NB4 (cell line): ENCODE results near the gene KIF6.

Experiments used
- DNase-seq: peaks from one replicate; pipeline ENCODE4 v3.0.0; 2010; ENCODE audit warnings: low read depth
- H3K4me3 ChIP-seq: one replicate; pipeline ENCODE4 v1.5.1; 2011; ENCODE audit warnings: mild to moderate bottlenecking, low read depth, low read length, moderate library complexity
- MAX ChIP-seq: IDR thresholded peaks from 2 replicates; pipeline ENCODE4 v1.6.1; 2011; ENCODE audit warnings: low read depth, low read length
- MYC ChIP-seq: IDR thresholded peaks from 2 replicates; pipeline ENCODE4 v1.6.1; 2011; ENCODE audit warnings: low read depth, low read length
- POLR2A ChIP-seq: IDR thresholded peaks from 2 replicates; pipeline ENCODE4 v1.6.1; 2011; ENCODE audit warnings: mild to moderate bottlenecking; ENCODE audit not compliant: insufficient read length; ENCODE audit errors: extremely low read depth
- TF ChIP-seq, protein P1 (sequence below): IDR thresholded peaks from one replicate; pipeline ENCODE4 v1.5.1; 2012; ENCODE audit warnings: low read depth, low read length

The KIF6 gene

GRCh38 chr6:39453241-39453640, 272.0 kb downstream of the KIF6 start:
- TF ChIP-seq POLR2A (no peak), MAX (no peak), MYC (no peak)
- TF ChIP-seq, protein P1, sequence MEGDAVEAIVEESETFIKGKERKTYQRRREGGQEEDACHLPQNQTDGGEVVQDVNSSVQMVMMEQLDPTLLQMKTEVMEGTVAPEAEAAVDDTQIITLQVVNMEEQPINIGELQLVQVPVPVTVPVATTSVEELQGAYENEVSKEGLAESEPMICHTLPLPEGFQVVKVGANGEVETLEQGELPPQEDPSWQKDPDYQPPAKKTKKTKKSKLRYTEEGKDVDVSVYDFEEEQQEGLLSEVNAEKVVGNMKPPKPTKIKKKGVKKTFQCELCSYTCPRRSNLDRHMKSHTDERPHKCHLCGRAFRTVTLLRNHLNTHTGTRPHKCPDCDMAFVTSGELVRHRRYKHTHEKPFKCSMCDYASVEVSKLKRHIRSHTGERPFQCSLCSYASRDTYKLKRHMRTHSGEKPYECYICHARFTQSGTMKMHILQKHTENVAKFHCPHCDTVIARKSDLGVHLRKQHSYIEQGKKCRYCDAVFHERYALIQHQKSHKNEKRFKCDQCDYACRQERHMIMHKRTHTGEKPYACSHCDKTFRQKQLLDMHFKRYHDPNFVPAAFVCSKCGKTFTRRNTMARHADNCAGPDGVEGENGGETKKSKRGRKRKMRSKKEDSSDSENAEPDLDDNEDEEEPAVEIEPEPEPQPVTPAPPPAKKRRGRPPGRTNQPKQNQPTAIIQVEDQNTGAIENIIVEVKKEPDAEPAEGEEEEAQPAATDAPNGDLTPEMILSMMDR: no peak
- no peak for DNase-seq
- H3K4me3 ChIP-seq: no peak overlapping the region

- TF ChIP-seq MYC (no peak), MAX (no peak), POLR2A (no peak)
- TF ChIP-seq, protein P1: no peak
- no peak overlapping the region for H3K4me3 ChIP-seq
- DNase-seq: no peak
Measured at GRCh38 chr6:39452306-39453145, 272.7 kb downstream of the KIF6 start.

DNA sequence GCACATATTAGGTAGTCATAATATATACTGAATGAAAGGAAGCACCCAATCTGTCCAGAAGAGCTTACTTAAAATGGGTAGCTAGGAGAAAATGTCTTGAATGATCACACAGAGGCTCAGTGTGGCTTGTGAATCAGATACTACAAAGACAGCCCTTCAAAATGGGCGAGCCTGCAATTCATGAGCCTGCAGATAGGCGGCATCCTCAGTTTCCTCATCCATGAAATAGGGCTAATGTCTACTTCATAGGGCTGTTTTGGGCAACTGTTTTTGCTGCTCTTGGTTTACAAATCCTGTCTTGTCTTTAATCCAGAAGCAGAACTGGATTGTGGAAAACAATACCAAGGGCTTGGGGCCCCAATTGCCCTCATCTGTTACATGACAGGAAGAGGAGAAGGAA, 273.4 kb downstream of the KIF6 start:
- DNase-seq: peak; percentile 23
- no peak overlapping the region for H3K4me3 ChIP-seq
- TF ChIP-seq, protein P1: peak; percentile 64
- TF ChIP-seq MYC (no peak), MAX (no peak)

GRCh38 chr6:39449022-39449421, 276.2 kb downstream of the KIF6 start:
- no peak overlapping the region for H3K4me3 ChIP-seq
- TF ChIP-seq MAX: no peak
- TF ChIP-seq, protein P1: no peak
- TF ChIP-seq POLR2A: no peak
- no peak for TF ChIP-seq MYC

GRCh38 chr6:39446909-39447308, 278.3 kb downstream of the KIF6 start:
- H3K4me3 ChIP-seq: no peak overlapping the region

More at GRCh38 chr6:39449022-39449421, 276.2 kb downstream of the KIF6 start:
- DNase-seq: no peak

DNA sequence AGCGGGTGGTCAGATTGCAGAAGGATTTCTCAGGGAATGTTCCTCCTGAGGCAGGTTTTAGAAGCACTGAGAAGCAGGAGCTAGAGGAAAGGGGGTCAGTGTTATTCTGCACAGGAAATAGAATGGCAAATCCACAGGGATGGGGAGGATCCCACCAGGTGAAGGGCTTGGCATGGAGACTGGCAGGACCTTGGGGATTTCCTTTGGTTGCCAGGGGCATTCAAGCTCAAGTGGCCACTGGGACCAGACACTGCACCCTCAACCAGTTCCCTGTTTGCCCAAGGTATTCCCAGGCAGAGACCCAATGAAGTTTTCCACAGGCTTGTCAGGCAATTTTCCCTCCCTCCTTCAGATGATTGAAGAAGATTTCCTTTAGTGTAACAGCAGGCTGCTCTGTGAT, 279.5 kb downstream of the KIF6 start:
- TF ChIP-seq POLR2A (no peak), MYC (no peak), MAX (no peak)
- TF ChIP-seq, protein P1: no peak

More at GRCh38 chr6:39446909-39447308, 278.3 kb downstream of the KIF6 start:
- DNase-seq: no peak
- TF ChIP-seq POLR2A: no peak

More for the DNA sequence above, 279.5 kb downstream of the KIF6 start:
- DNase-seq: no peak
- no peak overlapping the region for H3K4me3 ChIP-seq
